ENCODE measurements around the gene RET. TPM values are rescaled to one million over a fixed set of nuclear protein-coding genes. Genes with fewer than 3 reads are reported as not detected.

RET gene
- total RNA-seq, 4 donors from 2014 or later: 0.27 to 2.1 (median 0.88) TPM

DNA sequence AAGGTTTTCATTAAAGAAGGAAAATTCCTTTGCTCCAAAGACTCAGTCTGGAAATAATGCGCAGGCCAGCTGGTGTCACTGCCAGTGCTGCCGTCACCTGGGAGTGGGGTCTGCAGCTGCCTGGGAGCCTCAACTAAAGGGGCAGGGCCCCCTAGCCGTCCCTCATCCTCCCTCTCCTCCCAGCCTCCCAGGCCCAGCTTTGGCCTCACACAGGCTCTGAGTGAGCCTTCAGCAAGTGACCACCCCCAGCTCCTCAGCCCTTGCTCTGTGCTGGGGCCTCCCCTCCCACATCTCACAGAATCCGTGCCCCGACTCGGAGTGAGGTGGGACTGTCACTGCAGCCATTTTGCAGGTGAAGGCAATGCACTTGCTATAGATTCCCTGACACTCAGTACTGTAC, 11.1 kb upstream of the RET start:
- WGBS, 2 donors: 94 to 95% methylated on average over 6 of the region's 6 CpGs
- H3K4me1 ChIP-seq: no peaks in the 10 kb centered on the region
- no peak overlapping the region for H3K27ac ChIP-seq
- DNase-seq: no peak
- no peaks in the 10 kb centered on the region for H3K36me3 ChIP-seq
- no peak overlapping the region for H3K4me3 ChIP-seq (replicated peaks in 1 of 3)
- no peaks in the 10 kb centered on the region for H3K27me3 ChIP-seq
- H3K9me3 ChIP-seq: no peaks in the 10 kb centered on the region
- intact Hi-C loops (cut with DNase I): no loop called here
- TF ChIP-seq, protein P1, sequence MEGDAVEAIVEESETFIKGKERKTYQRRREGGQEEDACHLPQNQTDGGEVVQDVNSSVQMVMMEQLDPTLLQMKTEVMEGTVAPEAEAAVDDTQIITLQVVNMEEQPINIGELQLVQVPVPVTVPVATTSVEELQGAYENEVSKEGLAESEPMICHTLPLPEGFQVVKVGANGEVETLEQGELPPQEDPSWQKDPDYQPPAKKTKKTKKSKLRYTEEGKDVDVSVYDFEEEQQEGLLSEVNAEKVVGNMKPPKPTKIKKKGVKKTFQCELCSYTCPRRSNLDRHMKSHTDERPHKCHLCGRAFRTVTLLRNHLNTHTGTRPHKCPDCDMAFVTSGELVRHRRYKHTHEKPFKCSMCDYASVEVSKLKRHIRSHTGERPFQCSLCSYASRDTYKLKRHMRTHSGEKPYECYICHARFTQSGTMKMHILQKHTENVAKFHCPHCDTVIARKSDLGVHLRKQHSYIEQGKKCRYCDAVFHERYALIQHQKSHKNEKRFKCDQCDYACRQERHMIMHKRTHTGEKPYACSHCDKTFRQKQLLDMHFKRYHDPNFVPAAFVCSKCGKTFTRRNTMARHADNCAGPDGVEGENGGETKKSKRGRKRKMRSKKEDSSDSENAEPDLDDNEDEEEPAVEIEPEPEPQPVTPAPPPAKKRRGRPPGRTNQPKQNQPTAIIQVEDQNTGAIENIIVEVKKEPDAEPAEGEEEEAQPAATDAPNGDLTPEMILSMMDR (IDR thresholded peaks at IDR 0.05): no peak
- no peak for TF ChIP-seq POLR2A (IDR thresholded peaks at IDR 0.05)

DNA sequence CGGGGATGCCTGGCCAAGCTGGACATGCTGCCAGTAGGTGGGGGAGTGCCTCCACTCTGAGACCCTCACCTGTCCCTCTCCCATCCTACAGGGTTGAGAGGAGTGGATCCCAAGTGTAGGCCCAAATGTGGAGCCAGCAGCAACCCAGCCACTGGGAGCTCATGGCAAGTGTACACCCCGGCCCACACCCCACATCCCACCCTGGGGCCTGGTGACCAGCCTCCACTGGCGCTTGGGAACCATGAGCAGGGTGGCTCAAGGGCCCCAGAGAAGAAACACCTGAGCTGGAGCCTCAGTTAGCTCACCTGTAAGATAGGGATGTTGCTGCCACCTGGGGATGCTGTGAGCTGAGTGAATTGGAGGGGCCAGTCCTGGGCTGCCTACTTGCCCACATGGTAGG, 10.4 kb upstream of the RET start:
- no peak for DNase-seq
- H3K36me3 ChIP-seq: no peaks in the 10 kb centered on the region
- H3K27ac ChIP-seq: no peak overlapping the region
- TF ChIP-seq POLR2A (IDR thresholded peaks at IDR 0.05): no peak
- TF ChIP-seq, protein P1 (IDR thresholded peaks at IDR 0.05): no peak
- 85 to 89% methylated on average over 1 to 2 of the region's 3 CpGs for WGBS, 2 donors
- no peak overlapping the region for H3K4me3 ChIP-seq (replicated peaks in 1 of 3)
- intact Hi-C loops (cut with DNase I): no loop called here
- H3K4me1 ChIP-seq: no peaks in the 10 kb centered on the region
- H3K9me3 ChIP-seq: no peaks in the 10 kb centered on the region
- H3K27me3 ChIP-seq: no peaks in the 10 kb centered on the region

DNA sequence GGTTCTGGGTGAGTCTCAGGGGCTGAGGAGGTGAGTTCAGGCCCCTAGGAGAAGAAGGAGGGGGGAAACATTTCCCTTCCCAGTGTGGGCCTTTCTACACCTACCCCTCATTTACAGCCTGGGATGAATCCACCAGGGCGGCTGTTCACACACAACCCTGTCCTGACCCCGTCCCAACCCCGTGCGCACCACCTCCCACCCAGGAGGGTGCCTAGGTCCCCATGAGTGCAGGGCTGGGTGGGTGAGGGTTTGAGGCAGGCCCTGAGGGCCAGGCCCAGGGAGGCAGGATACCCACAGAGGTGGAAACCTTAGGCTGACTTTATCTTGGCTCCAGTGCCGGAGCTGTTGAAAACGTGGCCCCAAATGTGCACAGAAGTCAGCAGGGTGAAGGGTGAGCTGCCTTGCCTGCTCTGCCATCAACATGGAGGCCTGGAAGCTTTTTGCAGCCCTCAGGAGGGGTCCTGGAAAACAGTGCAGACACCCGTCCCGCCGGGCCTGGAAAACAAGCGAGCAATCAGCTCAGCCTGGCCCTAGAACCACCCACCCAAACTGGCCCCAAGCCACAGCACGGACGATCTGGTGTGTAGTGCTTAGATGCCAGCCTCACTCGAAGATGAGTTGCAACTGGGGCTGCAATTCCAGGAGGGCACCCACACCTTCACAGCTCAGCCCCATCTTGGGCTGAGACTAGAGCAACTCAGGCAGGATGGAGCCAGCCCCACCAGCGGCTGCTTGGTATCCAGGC, 9.3 kb upstream of the RET start:
- intact Hi-C loops (cut with DNase I): no loop called here
- Histone ChIP-seq H3K27me3 (no peaks in the 10 kb centered on the region), H3K4me3 (replicated peaks in 1 of 3) (no peak overlapping the region), H3K27ac (no peak overlapping the region), H3K9me3 (no peaks in the 10 kb centered on the region), H3K36me3 (no peaks in the 10 kb centered on the region), H3K4me1 (no peaks in the 10 kb centered on the region)
- TF ChIP-seq POLR2A (IDR thresholded peaks at IDR 0.05): no peak
- TF ChIP-seq, protein P1 (IDR thresholded peaks at IDR 0.05): no peak
- no peak for DNase-seq
- 76 to 86% methylated on average over 2 to 8 of the region's 14 CpGs for WGBS, 2 donors

DNA sequence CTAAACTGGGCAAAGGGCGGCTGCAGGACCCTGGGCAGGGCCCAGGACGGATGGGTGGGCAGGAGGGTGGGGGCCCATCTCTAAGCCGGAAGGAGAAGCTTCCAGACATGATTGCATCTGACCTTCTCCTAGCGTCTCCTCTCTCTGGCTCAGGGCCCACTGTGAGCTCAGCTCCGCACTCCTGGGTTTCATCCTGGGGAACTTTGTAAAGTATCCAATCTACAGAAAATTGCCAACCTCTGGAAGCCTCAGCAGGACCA, 8.8 kb upstream of the RET start:
- intact Hi-C loops (cut with DNase I): no loop called here
- no peak for DNase-seq
- H3K4me1 ChIP-seq: no peaks in the 10 kb centered on the region
- no peak overlapping the region for H3K4me3 ChIP-seq (replicated peaks in 1 of 3)
- TF ChIP-seq POLR2A (IDR thresholded peaks at IDR 0.05): no peak
- TF ChIP-seq, protein P1 (IDR thresholded peaks at IDR 0.05): no peak
- 88 to 93% methylated on average over 5 of the region's 5 CpGs for WGBS, 2 donors
- H3K27ac ChIP-seq: no peak overlapping the region
- H3K36me3 ChIP-seq: no peaks in the 10 kb centered on the region
- H3K9me3 ChIP-seq: no peaks in the 10 kb centered on the region
- H3K27me3 ChIP-seq: no peaks in the 10 kb centered on the region

DNA sequence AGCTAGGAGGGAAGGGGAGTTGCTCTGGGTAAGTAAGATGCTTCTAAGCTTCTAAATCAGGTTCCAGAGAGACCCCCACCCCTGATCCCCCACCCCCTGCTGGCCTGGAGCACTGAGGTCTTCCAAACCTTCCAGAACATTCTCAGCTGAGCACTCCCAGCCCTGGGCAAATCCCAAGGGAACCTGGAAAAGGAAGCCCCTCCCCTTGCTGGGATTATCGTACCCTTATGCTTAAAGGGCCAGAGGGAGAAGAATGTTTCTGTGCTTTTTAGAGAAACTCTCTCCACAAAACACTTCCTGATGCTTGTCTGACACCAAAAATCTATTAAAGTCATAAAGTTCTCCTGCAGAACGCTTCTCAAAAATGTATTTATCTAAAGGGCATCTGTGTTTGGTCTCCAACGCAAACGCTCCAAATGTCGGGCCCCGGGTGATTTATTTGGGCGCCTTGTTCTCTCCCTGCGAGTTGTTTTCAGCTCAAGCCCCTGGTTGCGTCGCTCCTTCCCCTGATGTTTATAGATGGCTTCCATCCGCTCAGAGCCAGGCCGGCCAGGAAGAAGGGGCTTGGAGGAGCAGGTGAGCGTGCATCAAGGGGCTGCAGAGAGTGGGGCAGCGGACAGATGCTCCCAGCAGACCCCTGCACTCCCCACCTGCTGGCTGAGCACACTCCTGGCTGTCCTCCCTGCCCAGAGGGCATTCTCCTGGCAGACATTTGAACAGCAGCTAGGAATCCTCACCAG, 8.2 kb upstream of the RET start:
- H3K4me1 ChIP-seq: no peaks in the 10 kb centered on the region
- 76 to 79% methylated on average over 13 to 14 of the region's 14 CpGs for WGBS, 2 donors
- H3K27me3 ChIP-seq: no peaks in the 10 kb centered on the region
- no peak for DNase-seq
- H3K9me3 ChIP-seq: no peaks in the 10 kb centered on the region
- TF ChIP-seq, protein P1 (IDR thresholded peaks at IDR 0.05): no peak
- no peak for TF ChIP-seq POLR2A (IDR thresholded peaks at IDR 0.05)
- H3K36me3 ChIP-seq: no peaks in the 10 kb centered on the region
- H3K4me3 ChIP-seq (replicated peaks in 1 of 3): no peak overlapping the region
- H3K27ac ChIP-seq: no peak overlapping the region
- intact Hi-C loops (cut with DNase I): no loop called here

All from thyroid gland (tissue), 4 donors.